ENCODE results near the gene ZNF567. TPM values are rescaled to one million over a fixed set of nuclear protein-coding genes. Genes with fewer than 3 reads are reported as not detected.
"Not testable (repeated sequence)": the region's sequence is repeated elsewhere in the genome, so short reads cannot be mapped to it uniquely, and the experiment has no call there.

Gene ZNF567
- polyA plus RNA-seq, 1 experiment, result 2.6 TPM

GRCh38 chr19:36745870-36746269 lies 58.5 kb downstream of the ZNF567 start:
- CTCF ChIA-PET, result no interaction called here
- no peak for TF ChIP-seq CTCF (IDR thresholded peaks at IDR 0.05; ENCODE audit: insufficient read depth, low read depth, low read length)
- no peak for DNase-seq (ENCODE audit: low read depth)
- POLR2A ChIA-PET, result no interaction called here
- Histone ChIP-seq H3K27me3 (ENCODE audit: control insufficient read depth, insufficient read depth, low read length) (no peaks in the 10 kb centered on the region), H3K4me3 (ENCODE audit: low read depth, low read length) (no peak overlapping the region), H3K36me3 (ENCODE audit: control insufficient read depth, insufficient read depth, low read length) (peaks cover 3% of the 10 kb centered on the region)

- CTCF ChIA-PET, result no interaction called here
- DNase-seq (ENCODE audit: low read depth), result no peak
- POLR2A ChIA-PET, result no interaction called here
- no peak for TF ChIP-seq CTCF (IDR thresholded peaks at IDR 0.05; ENCODE audit: insufficient read depth, low read depth, low read length)
- peaks cover 5% of the 10 kb centered on the region for H3K36me3 ChIP-seq (ENCODE audit: control insufficient read depth, insufficient read depth, low read length)
- no peak overlapping the region for H3K4me3 ChIP-seq (ENCODE audit: low read depth, low read length)
- H3K27me3 ChIP-seq (ENCODE audit: control insufficient read depth, insufficient read depth, low read length), result no peaks in the 10 kb centered on the region
These were observed 60.3 kb downstream of the ZNF567 start for GRCh38 chr19:36747750-36748149.

- Histone ChIP-seq H3K4me3 (ENCODE audit: low read depth, low read length) (no peak overlapping the region), H3K27me3 (ENCODE audit: control insufficient read depth, insufficient read depth, low read length) (no peaks in the 10 kb centered on the region), H3K36me3 (ENCODE audit: control insufficient read depth, insufficient read depth, low read length) (peaks cover 5% of the 10 kb centered on the region)
- no peak for TF ChIP-seq CTCF (IDR thresholded peaks at IDR 0.05; ENCODE audit: insufficient read depth, low read depth, low read length)
- POLR2A ChIA-PET, result no interaction called here
- DNase-seq (ENCODE audit: low read depth), result no peak
- CTCF ChIA-PET, result no interaction called here
These were observed 61.2 kb downstream of the ZNF567 start for GRCh38 chr19:36748431-36749275.

GRCh38 chr19:36749613-36750012 lies 62.2 kb downstream of the ZNF567 start:
- H3K36me3 ChIP-seq (ENCODE audit: control insufficient read depth, insufficient read depth, low read length); CTCF ChIA-PET; DNase-seq (ENCODE audit: low read depth); POLR2A ChIA-PET; H3K27me3 ChIP-seq (ENCODE audit: control insufficient read depth, insufficient read depth, low read length); H3K4me3 ChIP-seq (ENCODE audit: low read depth, low read length): not testable (repeated sequence)

GRCh38 chr19:36750066-36750691 lies 62.8 kb downstream of the ZNF567 start:
- Histone ChIP-seq H3K27me3 (ENCODE audit: control insufficient read depth, insufficient read depth, low read length) (no peaks in the 10 kb centered on the region), H3K4me3 (ENCODE audit: low read depth, low read length) (no peak overlapping the region), H3K36me3 (ENCODE audit: control insufficient read depth, insufficient read depth, low read length) (peaks cover 5% of the 10 kb centered on the region)
- POLR2A ChIA-PET, result no interaction called here
- TF ChIP-seq CTCF (IDR thresholded peaks at IDR 0.05; ENCODE audit: insufficient read depth, low read depth, low read length), result no peak
- DNase-seq (ENCODE audit: low read depth), result no peak
- CTCF ChIA-PET, result no interaction called here

Other genes starting within 250 kb of the ZNF567 start
- 3.6 and 3.7 TPM in 2 replicates for gene ZNF566, start 198.1 kb upstream of the ZNF567 start, polyA plus RNA-seq (2011; rRNA removed)
- gene ZNF260, start 159.3 kb upstream of the ZNF567 start, polyA plus RNA-seq (2011; rRNA removed), result 3.6 and 11.0 TPM in 2 replicates
- 2.7 and 4.7 TPM in 2 replicates for gene ZNF529, start 114.3 kb upstream of the ZNF567 start, polyA plus RNA-seq (2011; rRNA removed)
- gene ZNF382, start 82.3 kb upstream of the ZNF567 start, polyA plus RNA-seq (2011; rRNA removed), result 0.60 and 1.1 TPM in 2 replicates
- 1.9 and 4.1 TPM in 2 replicates for gene ZNF461, start 20.8 kb upstream of the ZNF567 start, polyA plus RNA-seq (2011; rRNA removed)
- 0.56 and 1.1 TPM in 2 replicates for gene ZNF850, start 85.2 kb downstream of the ZNF567 start, polyA plus RNA-seq (2011; rRNA removed)
- gene ZNF790, start 150.8 kb downstream of the ZNF567 start, polyA plus RNA-seq (2011; rRNA removed), result 0.90 and 2.0 TPM in 2 replicates
- gene ZNF345, start 163.3 kb downstream of the ZNF567 start, polyA plus RNA-seq (2011; rRNA removed), result 1.3 TPM in 2 replicates
- gene ZNF829, start 228.7 kb downstream of the ZNF567 start, polyA plus RNA-seq (2011; rRNA removed), result 1.2 and 1.5 TPM in 2 replicates
- gene ZNF568, start 228.7 kb downstream of the ZNF567 start, polyA plus RNA-seq (2011; rRNA removed), result 5.4 and 7.0 TPM in 2 replicates

Measured in BJ (cell line).